ENCODE measurements around the gene TIMM50. TPM values are rescaled to one million over a fixed set of nuclear protein-coding genes. Genes with fewer than 3 reads are reported as not detected.
A peak's percentile ranks its signal among the peaks of the same experiment; 100 is the strongest.

The TIMM50 gene
- total and polyA plus RNA-seq, 2 of the 13 experiments (the other 11 are each of a cell fraction or from before 2014, with no cell fraction given), result 91.1 to 92.5 TPM

DNA sequence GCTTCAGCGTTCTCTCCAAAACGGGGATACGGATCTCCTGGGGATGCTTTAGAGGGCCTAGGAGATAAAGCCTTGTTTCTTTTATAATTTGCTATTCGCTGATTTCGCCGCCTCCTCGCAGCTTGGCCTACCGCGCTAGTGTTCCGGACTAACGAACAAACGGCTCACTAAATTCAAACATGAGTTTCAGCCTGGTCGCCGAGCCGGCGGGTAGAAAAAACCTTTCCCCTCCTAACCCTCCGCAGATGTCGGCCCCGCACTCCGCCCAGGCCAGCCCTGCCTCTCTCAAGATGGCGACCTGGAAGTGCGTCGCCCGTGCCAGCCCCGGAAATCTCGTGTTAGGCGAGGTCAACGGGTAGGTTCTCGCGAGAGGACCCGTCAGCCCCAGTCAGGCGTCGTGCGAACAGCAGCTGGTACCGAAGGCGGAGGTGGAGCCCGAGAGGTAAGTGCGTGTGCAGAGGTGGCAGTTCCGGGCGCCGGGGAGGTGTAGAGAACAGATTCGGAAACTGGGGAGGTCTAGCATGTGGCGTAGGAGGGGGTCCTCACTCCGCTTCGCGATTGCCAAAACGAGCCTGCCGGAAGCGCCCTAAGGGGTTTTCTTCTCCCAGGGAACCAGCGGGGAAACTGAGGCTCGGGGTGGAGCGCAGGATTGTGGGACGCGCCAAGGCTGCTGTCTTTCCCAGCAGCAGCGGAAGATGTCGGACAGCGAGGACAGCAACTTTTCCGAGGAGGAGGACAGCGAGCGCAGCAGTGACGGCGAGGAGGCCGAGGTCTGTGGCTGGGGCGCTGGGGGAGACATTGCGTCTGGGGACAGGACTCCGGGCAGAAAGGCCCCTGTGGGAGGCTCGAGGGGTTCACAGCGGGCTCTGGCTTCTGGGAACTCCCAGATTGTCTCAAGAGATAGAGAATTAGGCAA lies 35.2 kb upstream of the TIMM50 start, which contains the start of gene SUPT5H (continued):
- peak; percentile 65 for TF ChIP-seq BCL6 (CRISPR knock-in tag; IDR thresholded peaks at IDR 0.05)
- TF ChIP-seq, protein P1, sequence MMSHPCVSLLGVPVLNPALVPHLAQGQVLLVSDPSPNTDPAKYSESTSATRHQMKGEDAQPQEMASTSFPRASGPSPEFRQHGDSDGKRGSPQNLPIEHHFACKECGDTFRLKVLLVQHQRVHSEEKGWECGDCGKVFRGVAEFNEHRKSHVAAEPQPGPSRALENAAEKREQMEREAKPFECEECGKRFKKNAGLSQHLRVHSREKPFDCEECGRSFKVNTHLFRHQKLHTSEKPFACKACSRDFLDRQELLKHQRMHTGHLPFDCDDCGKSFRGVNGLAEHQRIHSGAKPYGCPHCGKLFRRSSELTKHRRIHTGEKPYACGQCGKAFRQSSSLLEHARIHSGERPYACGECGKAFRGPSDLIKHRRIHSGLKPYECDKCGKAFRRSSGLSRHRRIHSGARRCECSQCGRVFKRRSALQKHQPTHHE (CRISPR knock-in tag; IDR thresholded peaks at IDR 0.05; ENCODE audit: borderline replicate concordance), result peak; percentile 69; the same call in 1 of the 2 replicates
- peak; percentile 99 for TF ChIP-seq SAP130 (CRISPR knock-in tag; IDR thresholded peaks at IDR 0.05; ENCODE audit: low read depth)
- TF ChIP-seq ZBTB20 (CRISPR knock-in tag; IDR thresholded peaks at IDR 0.05; ENCODE audit: borderline replicate concordance, low read depth), result no peak
- TF ChIP-seq, protein P2, sequence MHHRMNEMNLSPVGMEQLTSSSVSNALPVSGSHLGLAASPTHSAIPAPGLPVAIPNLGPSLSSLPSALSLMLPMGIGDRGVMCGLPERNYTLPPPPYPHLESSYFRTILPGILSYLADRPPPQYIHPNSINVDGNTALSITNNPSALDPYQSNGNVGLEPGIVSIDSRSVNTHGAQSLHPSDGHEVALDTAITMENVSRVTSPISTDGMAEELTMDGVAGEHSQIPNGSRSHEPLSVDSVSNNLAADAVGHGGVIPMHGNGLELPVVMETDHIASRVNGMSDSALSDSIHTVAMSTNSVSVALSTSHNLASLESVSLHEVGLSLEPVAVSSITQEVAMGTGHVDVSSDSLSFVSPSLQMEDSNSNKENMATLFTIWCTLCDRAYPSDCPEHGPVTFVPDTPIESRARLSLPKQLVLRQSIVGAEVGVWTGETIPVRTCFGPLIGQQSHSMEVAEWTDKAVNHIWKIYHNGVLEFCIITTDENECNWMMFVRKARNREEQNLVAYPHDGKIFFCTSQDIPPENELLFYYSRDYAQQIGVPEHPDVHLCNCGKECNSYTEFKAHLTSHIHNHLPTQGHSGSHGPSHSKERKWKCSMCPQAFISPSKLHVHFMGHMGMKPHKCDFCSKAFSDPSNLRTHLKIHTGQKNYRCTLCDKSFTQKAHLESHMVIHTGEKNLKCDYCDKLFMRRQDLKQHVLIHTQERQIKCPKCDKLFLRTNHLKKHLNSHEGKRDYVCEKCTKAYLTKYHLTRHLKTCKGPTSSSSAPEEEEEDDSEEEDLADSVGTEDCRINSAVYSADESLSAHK (CRISPR knock-in tag; IDR thresholded peaks at IDR 0.05; ENCODE audit: borderline replicate concordance), result no peak
- TF ChIP-seq, protein P3, sequence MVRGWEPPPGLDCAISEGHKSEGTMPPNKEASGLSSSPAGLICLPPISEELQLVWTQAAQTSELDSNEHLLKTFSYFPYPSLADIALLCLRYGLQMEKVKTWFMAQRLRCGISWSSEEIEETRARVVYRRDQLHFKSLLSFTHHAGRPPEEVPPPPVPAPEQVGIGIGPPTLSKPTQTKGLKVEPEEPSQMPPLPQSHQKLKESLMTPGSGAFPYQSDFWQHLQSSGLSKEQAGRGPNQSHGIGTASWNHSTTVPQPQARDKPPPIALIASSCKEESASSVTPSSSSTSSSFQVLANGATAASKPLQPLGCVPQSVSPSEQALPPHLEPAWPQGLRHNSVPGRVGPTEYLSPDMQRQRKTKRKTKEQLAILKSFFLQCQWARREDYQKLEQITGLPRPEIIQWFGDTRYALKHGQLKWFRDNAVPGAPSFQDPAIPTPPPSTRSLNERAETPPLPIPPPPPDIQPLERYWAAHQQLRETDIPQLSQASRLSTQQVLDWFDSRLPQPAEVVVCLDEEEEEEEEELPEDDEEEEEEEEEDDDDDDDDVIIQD (CRISPR knock-in tag; IDR thresholded peaks at IDR 0.05; ENCODE audit: low read depth), result 0 out of 2 replicates have a peak, but pooled peaks have one; percentile 79
- TF ChIP-seq, protein P4, sequence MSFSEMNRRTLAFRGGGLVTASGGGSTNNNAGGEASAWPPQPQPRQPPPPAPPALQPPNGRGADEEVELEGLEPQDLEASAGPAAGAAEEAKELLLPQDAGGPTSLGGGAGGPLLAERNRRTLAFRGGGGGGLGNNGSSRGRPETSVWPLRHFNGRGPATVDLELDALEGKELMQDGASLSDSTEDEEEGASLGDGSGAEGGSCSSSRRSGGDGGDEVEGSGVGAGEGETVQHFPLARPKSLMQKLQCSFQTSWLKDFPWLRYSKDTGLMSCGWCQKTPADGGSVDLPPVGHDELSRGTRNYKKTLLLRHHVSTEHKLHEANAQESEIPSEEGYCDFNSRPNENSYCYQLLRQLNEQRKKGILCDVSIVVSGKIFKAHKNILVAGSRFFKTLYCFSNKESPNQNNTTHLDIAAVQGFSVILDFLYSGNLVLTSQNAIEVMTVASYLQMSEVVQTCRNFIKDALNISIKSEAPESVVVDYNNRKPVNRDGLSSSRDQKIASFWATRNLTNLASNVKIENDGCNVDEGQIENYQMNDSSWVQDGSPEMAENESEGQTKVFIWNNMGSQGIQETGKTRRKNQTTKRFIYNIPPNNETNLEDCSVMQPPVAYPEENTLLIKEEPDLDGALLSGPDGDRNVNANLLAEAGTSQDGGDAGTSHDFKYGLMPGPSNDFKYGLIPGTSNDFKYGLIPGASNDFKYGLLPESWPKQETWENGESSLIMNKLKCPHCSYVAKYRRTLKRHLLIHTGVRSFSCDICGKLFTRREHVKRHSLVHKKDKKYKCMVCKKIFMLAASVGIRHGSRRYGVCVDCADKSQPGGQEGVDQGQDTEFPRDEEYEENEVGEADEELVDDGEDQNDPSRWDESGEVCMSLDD (CRISPR knock-in tag; IDR thresholded peaks at IDR 0.05; ENCODE audit: borderline replicate concordance), result peak; percentile 14; the same call in 1 of the 2 replicates
- TF ChIP-seq, protein P5, sequence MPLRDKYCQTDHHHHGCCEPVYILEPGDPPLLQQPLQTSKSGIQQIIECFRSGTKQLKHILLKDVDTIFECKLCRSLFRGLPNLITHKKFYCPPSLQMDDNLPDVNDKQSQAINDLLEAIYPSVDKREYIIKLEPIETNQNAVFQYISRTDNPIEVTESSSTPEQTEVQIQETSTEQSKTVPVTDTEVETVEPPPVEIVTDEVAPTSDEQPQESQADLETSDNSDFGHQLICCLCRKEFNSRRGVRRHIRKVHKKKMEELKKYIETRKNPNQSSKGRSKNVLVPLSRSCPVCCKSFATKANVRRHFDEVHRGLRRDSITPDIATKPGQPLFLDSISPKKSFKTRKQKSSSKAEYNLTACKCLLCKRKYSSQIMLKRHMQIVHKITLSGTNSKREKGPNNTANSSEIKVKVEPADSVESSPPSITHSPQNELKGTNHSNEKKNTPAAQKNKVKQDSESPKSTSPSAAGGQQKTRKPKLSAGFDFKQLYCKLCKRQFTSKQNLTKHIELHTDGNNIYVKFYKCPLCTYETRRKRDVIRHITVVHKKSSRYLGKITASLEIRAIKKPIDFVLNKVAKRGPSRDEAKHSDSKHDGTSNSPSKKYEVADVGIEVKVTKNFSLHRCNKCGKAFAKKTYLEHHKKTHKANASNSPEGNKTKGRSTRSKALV (CRISPR knock-in tag; IDR thresholded peaks at IDR 0.05), result peak; percentile 64; the same call in 1 of the 2 replicates
- TF ChIP-seq ZMAT3 (CRISPR knock-in tag; conservative IDR thresholded peaks at IDR 0.05), result peak; percentile 75; the same call in 1 of the 2 replicates
- TF ChIP-seq NPAS2 (CRISPR knock-in tag; IDR thresholded peaks at IDR 0.05; ENCODE audit: borderline replicate concordance), result no peak
- TF ChIP-seq CEBPG (CRISPR knock-in tag; IDR thresholded peaks at IDR 0.05), result peak; percentile 36
- TF ChIP-seq, protein P6, sequence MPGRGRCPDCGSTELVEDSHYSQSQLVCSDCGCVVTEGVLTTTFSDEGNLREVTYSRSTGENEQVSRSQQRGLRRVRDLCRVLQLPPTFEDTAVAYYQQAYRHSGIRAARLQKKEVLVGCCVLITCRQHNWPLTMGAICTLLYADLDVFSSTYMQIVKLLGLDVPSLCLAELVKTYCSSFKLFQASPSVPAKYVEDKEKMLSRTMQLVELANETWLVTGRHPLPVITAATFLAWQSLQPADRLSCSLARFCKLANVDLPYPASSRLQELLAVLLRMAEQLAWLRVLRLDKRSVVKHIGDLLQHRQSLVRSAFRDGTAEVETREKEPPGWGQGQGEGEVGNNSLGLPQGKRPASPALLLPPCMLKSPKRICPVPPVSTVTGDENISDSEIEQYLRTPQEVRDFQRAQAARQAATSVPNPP (CRISPR knock-in tag; IDR thresholded peaks at IDR 0.05), result no peak
- peak; percentile 32; the same call in 1 of the 2 replicates for TF ChIP-seq SMAD9 (CRISPR knock-in tag; IDR thresholded peaks at IDR 0.05)
- TF ChIP-seq PITX1 (CRISPR knock-in tag; IDR thresholded peaks at IDR 0.05), result 0 out of 2 replicates have a peak, but pooled peaks have one; percentile 20
- TF ChIP-seq ISL2 (CRISPR knock-in tag; IDR thresholded peaks at IDR 0.05), result 0 out of 2 replicates have a peak, but pooled peaks have one; percentile 56
- TF ChIP-seq KDM4B (CRISPR knock-in tag; IDR thresholded peaks at IDR 0.05), result peak; percentile 65; the same call in 1 of the 2 replicates

All from HepG2 (cell line).